ENCODE measurements around the gene UBA6.

UBA6 gene

GRCh38 chr4:67576059-67576466, 124.9 kb downstream of the UBA6 start:
- DNase-seq (ENCODE audit: low read depth in 2 of 2): no peak

GRCh38 chr4:67575232-67576058, 125.5 kb downstream of the UBA6 start:
- no peak for DNase-seq (ENCODE audit: low read depth in 2 of 2)

- no peak for DNase-seq (ENCODE audit: low read depth in 2 of 2)
Measured at GRCh38 chr4:67573193-67573592, 127.8 kb downstream of the UBA6 start.

- DNase-seq (ENCODE audit: low read depth in 2 of 2): no peak
Measured at GRCh38 chr4:67571975-67572374, 129.0 kb downstream of the UBA6 start.

GRCh38 chr4:67570537-67570936, 130.4 kb downstream of the UBA6 start:
- DNase-seq (ENCODE audit: low read depth in 2 of 2): no peak

GRCh38 chr4:67568820-67569219, 132.1 kb downstream of the UBA6 start:
- DNase-seq (ENCODE audit: low read depth in 2 of 2): no peak

- DNase-seq (ENCODE audit: low read depth in 2 of 2): no peak
Measured at GRCh38 chr4:67566335-67566734, 134.6 kb downstream of the UBA6 start.

- no peak for DNase-seq (ENCODE audit: low read depth in 2 of 2)
Measured at GRCh38 chr4:67565284-67565683, 135.7 kb downstream of the UBA6 start.
